Measurements from ENCODE around the gene RFWD3.
"Not testable (repeated sequence)": the region's sequence is repeated elsewhere in the genome, so short reads cannot be mapped to it uniquely, and the experiment has no call there.

RFWD3 gene

DNA sequence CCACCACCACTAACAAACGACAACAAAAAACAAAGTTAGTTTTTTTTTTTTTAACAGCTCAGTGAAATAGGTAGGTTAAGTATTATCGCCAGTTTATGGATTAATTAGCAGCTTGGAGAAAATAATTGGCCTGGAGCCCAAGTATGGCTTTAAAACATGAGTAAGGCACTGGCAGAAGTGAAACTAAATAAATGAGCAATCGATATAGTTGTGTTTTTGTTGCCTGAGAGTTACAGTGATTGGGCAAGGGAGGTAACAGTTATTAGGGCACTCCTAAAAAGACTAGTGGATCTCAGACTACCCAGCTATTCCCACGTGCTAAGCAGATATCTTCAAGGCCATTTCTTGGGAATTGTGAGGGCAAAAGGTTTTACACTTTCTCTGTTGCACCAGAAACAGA, 31.5 kb upstream of the RFWD3 start:
- Histone ChIP-seq H3K4me3 (ENCODE audit: low read length in 2 of 2) (no peak overlapping the region), H3K27ac (ENCODE audit: low read length) (no peak overlapping the region), H3K9me3 (ENCODE audit: control insufficient read depth in 2 of 2, low read length in 2 of 2) (no peaks in the 10 kb centered on the region), H3K4me1 (ENCODE audit: control insufficient read depth, insufficient read depth, low read length) (peaks cover 16% of the 10 kb centered on the region), H3K9ac (ENCODE audit: low read length in 2 of 2) (no peak overlapping the region), H3K36me3 (ENCODE audit: control insufficient read depth in 2 of 2, insufficient read depth in 2 of 2, low read length in 2 of 2) (peaks cover 0 to 2% of the 10 kb centered on the region in 2 donors), H3K27me3 (ENCODE audit: control insufficient read depth in 1 of 2, insufficient read depth in 2 of 2, low read length in 2 of 2) (no peaks in the 10 kb centered on the region)

DNA sequence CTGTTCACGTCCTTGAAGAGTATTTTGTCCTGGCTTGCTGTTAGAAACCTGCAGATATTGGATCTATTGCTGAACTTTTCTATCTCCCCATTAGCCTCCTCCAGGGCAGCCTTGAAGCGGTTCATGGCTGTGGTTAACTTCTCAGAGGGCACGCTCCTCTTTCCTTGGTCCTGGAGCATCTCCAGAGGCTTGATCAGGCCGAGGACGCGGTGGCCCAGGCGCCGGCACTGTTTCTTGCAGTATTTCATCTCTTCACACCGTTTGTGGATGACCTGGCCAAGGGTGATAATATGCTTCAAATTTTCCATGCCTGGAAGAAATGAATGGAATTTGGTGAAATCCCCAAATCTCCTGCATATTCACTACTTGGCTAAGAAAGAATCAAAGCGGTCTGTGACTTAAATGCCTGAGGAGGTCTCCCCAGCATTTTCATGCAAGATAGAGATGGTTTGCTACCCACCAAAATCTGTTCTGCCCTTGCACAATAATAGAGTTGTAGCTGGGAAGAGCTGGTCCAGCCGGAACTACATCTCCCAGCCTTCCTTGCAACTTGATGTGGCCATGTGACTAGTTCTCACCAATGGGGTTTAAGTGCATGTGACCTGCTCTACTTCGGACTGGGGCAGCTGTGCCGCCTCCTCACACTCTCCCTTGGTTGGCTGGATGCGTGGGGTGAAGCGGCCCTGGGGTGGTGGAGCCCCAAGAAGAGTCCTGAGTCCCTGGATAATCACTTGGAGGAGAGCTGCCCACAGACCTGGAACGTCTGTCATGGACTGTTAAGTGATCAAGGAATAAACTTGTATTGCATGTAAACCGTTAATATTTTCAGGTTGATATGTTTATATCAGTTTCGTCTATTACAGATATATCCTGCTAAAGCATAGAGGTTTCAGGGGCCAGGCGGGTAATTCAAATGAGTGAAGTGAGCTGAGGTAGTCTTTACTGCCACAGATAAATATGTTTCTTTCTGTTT, 29.1 kb upstream of the RFWD3 start:
- Histone ChIP-seq H3K36me3 (ENCODE audit: control insufficient read depth in 2 of 2, insufficient read depth in 2 of 2, low read length in 2 of 2) (peaks cover 0 to 12% of the 10 kb centered on the region in 2 donors), H3K9me3 (ENCODE audit: control insufficient read depth in 2 of 2, low read length in 2 of 2) (no peaks in the 10 kb centered on the region), H3K27ac (ENCODE audit: low read length) (no peak overlapping the region), H3K9ac (ENCODE audit: low read length in 2 of 2) (peak overlapping the region; percentile 48), H3K27me3 (ENCODE audit: control insufficient read depth in 1 of 2, insufficient read depth in 2 of 2, low read length in 2 of 2) (no peaks in the 10 kb centered on the region), H3K4me3 (ENCODE audit: low read length in 2 of 2) (peak overlapping the region; percentile 59 to 79), H3K4me1 (ENCODE audit: control insufficient read depth, insufficient read depth, low read length) (peaks cover 8% of the 10 kb centered on the region)

DNA sequence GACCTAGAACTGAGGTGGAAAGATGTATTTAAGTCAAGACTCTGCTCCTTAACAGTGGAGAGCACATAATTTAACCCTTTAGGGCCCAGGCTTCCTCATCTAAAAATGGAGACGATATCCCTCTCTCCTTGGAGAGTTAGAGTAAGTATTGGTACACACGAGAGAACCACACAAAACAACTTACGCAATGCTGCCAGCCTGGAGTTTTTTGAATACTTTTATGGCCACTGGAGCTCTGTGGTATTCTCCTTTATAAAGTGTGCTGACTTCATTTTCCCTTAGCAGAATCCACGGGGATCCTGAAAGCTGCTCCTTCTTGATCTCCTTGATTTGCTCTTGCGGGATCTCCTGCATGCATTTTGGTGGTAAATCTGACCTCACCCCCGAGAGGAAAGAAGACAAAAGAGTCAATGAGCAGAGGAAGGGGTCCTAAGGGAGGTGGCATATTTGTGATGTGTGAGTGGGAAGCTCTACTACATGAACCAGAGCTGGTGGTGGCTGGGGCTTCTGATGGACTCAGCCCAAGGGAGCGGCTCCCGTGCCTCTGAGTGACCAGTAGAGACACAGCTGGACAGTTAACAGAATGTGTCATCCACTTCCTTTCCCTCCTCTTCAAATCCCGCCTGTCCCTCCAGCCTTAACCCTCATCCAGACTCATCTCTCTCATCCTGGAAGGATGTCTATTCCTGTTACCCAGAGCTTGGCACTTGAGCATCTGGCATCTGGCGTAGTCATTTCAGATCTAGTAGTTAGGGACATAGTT, 24.6 kb upstream of the RFWD3 start:
- H3K27ac ChIP-seq (ENCODE audit: low read length), result no peak overlapping the region
- H3K9ac ChIP-seq (ENCODE audit: low read length in 2 of 2), result no peak overlapping the region
- H3K4me1 ChIP-seq (ENCODE audit: control insufficient read depth, insufficient read depth, low read length), result no peaks in the 10 kb centered on the region
- H3K4me3 ChIP-seq (ENCODE audit: low read length in 2 of 2), result no peak overlapping the region
- peaks cover 4 to 12% of the 10 kb centered on the region in 2 donors for H3K36me3 ChIP-seq (ENCODE audit: control insufficient read depth in 2 of 2, insufficient read depth in 2 of 2, low read length in 2 of 2)
- H3K27me3 ChIP-seq (ENCODE audit: control insufficient read depth in 1 of 2, insufficient read depth in 2 of 2, low read length in 2 of 2), result no peaks in the 10 kb centered on the region
- H3K9me3 ChIP-seq (ENCODE audit: control insufficient read depth in 2 of 2, low read length in 2 of 2), result no peaks in the 10 kb centered on the region

DNA sequence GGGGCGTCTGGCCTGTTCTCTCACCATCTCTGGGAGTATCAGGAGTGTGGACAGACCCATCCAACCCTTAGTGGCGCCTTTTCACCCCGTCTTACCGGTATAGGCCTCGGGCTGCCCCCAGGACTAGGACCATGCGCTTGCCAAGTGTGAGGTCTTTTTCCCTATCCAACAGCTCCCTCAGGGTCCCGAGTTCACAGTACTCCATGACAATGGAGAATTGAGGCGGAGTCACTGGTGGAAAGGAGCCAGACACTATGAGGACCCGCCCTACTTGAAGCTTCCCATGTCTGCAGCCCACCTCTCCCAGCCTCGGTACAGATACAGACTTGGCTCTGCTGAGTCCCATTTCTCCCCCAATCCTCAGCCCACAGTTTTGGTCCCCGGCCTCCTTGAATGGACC, 15.9 kb upstream of the RFWD3 start:
- H3K27me3 ChIP-seq (ENCODE audit: control insufficient read depth in 1 of 2, insufficient read depth in 2 of 2, low read length in 2 of 2), result no peaks in the 10 kb centered on the region
- H3K4me1 ChIP-seq (ENCODE audit: control insufficient read depth, insufficient read depth, low read length), result no peaks in the 10 kb centered on the region
- H3K36me3 ChIP-seq (ENCODE audit: control insufficient read depth in 2 of 2, insufficient read depth in 2 of 2, low read length in 2 of 2), result peaks cover 0 to 3% of the 10 kb centered on the region in 2 donors
- H3K4me3 ChIP-seq (ENCODE audit: low read length in 2 of 2), result no peak overlapping the region
- H3K9me3 ChIP-seq (ENCODE audit: control insufficient read depth in 2 of 2, low read length in 2 of 2), result no peaks in the 10 kb centered on the region
- H3K27ac ChIP-seq (ENCODE audit: low read length), result no peak overlapping the region
- H3K9ac ChIP-seq (ENCODE audit: low read length in 2 of 2), result no peak overlapping the region

GRCh38 chr16:74680681-74681080, 14.0 kb upstream of the RFWD3 start:
- Histone ChIP-seq H3K27ac (ENCODE audit: low read length) (no peak overlapping the region), H3K9ac (ENCODE audit: low read length in 2 of 2) (no peak overlapping the region), H3K4me1 (ENCODE audit: control insufficient read depth, insufficient read depth, low read length) (no peaks in the 10 kb centered on the region), H3K36me3 (ENCODE audit: control insufficient read depth in 2 of 2, insufficient read depth in 2 of 2, low read length in 2 of 2) (peaks cover 0 to 3% of the 10 kb centered on the region in 2 donors), H3K9me3 (ENCODE audit: control insufficient read depth in 2 of 2, low read length in 2 of 2) (no peaks in the 10 kb centered on the region), H3K4me3 (ENCODE audit: low read length in 2 of 2) (no peak overlapping the region), H3K27me3 (ENCODE audit: control insufficient read depth in 1 of 2, insufficient read depth in 2 of 2, low read length in 2 of 2) (no peaks in the 10 kb centered on the region)

GRCh38 chr16:74679983-74680382, 13.3 kb upstream of the RFWD3 start:
- Histone ChIP-seq H3K4me1 (ENCODE audit: control insufficient read depth, insufficient read depth, low read length) (no peaks in the 10 kb centered on the region), H3K27me3 (ENCODE audit: control insufficient read depth in 1 of 2, insufficient read depth in 2 of 2, low read length in 2 of 2) (no peaks in the 10 kb centered on the region), H3K36me3 (ENCODE audit: control insufficient read depth in 2 of 2, insufficient read depth in 2 of 2, low read length in 2 of 2) (peaks cover 0 to 3% of the 10 kb centered on the region in 2 donors), H3K4me3 (ENCODE audit: low read length in 2 of 2) (no peak overlapping the region), H3K9ac (ENCODE audit: low read length in 2 of 2) (no peak overlapping the region), H3K9me3 (ENCODE audit: control insufficient read depth in 2 of 2, low read length in 2 of 2) (no peaks in the 10 kb centered on the region), H3K27ac (ENCODE audit: low read length) (no peak overlapping the region)

GRCh38 chr16:74677868-74678267, 11.2 kb upstream of the RFWD3 start:
- Histone ChIP-seq H3K27me3 (ENCODE audit: control insufficient read depth in 1 of 2, insufficient read depth in 2 of 2, low read length in 2 of 2) (no peaks in the 10 kb centered on the region), H3K36me3 (ENCODE audit: control insufficient read depth in 2 of 2, insufficient read depth in 2 of 2, low read length in 2 of 2) (peaks cover 0 to 3% of the 10 kb centered on the region in 2 donors), H3K4me1 (ENCODE audit: control insufficient read depth, insufficient read depth, low read length) (no peaks in the 10 kb centered on the region), H3K9me3 (ENCODE audit: control insufficient read depth in 2 of 2, low read length in 2 of 2) (no peaks in the 10 kb centered on the region), H3K4me3 (ENCODE audit: low read length in 2 of 2) (no peak overlapping the region), H3K27ac (ENCODE audit: low read length) (no peak overlapping the region), H3K9ac (ENCODE audit: low read length in 2 of 2) (no peak overlapping the region)

DNA sequence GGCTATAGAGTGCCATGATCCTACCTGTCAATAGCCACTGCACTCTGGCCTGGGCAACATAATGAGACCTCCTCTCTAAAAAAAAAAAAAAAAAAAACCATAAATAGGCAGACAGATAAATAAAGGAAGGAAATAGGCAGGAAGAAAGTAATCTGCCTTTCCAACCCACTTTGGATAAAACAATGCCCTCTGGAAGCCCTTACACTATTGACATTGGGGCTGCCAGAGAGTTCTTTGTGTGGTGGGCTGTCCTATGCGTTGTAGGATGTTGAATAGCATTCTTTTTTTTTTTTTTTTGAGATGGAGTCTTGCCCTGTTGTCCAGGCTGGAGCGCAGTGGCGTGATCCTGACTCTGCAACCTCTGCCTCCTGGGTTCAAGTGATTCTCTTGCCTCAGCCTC, 7.2 kb upstream of the RFWD3 start:
- Histone ChIP-seq H3K9me3 (ENCODE audit: control insufficient read depth in 2 of 2, low read length in 2 of 2) (no peaks in the 10 kb centered on the region), H3K4me1 (ENCODE audit: control insufficient read depth, insufficient read depth, low read length) (no peaks in the 10 kb centered on the region), H3K36me3 (ENCODE audit: control insufficient read depth in 2 of 2, insufficient read depth in 2 of 2, low read length in 2 of 2) (peaks cover 0 to 2% of the 10 kb centered on the region in 2 donors), H3K9ac (ENCODE audit: low read length in 2 of 2) (no peak overlapping the region), H3K27me3 (ENCODE audit: control insufficient read depth in 1 of 2, insufficient read depth in 2 of 2, low read length in 2 of 2) (no peaks in the 10 kb centered on the region), H3K4me3 (ENCODE audit: low read length in 2 of 2) (no peak overlapping the region), H3K27ac (ENCODE audit: low read length) (no peak overlapping the region)

DNA sequence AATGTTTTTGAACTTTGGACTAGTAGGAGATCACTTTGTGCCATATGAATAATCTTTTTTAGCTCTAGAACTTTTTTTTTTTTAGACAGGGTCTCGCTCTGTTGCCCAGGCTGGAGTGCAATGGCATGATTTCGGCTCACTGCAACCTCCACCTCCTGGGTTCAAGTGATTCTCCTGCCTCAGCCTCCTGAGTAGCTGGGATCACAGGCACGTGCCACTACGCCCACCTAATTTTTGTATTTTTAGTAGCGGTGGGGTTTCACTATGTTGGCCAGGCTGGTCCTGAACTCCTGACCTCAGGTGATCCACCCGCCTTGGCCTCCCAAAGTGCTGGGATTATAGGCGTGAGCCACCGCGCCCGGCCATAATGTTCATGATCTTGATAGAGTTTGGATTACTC, 2.2 kb upstream of the RFWD3 start:
- not testable (repeated sequence) for H3K27ac ChIP-seq (ENCODE audit: low read length); H3K4me3 ChIP-seq (ENCODE audit: low read length in 2 of 2); H3K4me1 ChIP-seq (ENCODE audit: control insufficient read depth, insufficient read depth, low read length); H3K9ac ChIP-seq (ENCODE audit: low read length in 2 of 2); H3K27me3 ChIP-seq (ENCODE audit: control insufficient read depth in 1 of 2, insufficient read depth in 2 of 2, low read length in 2 of 2); H3K36me3 ChIP-seq (ENCODE audit: control insufficient read depth in 2 of 2, insufficient read depth in 2 of 2, low read length in 2 of 2); H3K9me3 ChIP-seq (ENCODE audit: control insufficient read depth in 2 of 2, low read length in 2 of 2)

DNA sequence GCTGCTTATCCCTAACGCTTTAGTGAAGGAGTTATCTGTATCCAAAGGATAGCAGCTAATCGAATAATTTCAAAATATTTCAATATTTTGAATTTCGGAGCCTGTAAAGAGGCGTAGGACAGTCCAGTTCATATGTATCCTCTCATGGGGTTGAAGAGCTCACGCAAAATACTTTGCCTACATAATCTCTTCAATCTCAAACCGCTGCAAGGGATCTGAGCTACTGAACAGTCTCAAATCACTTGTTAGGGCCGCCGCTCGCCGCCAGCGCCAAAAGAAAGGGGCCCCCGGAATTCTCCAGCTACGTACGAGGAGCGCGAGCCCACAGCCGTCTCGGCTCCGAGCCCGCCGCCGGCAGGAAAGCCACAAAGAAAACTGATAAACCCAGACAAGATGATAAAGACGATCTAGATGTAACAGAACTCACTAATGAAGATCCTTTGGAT, 601 bp upstream of the RFWD3 start:
- H3K4me1 ChIP-seq (ENCODE audit: control insufficient read depth, insufficient read depth, low read length), result peaks cover 10% of the 10 kb centered on the region
- H3K9me3 ChIP-seq (ENCODE audit: control insufficient read depth in 2 of 2, low read length in 2 of 2), result no peaks in the 10 kb centered on the region
- peak overlapping the region; percentile 63 for H3K27ac ChIP-seq (ENCODE audit: low read length)
- peak overlapping the region; percentile 71 to 93 for H3K4me3 ChIP-seq (ENCODE audit: low read length in 2 of 2)
- H3K9ac ChIP-seq (ENCODE audit: low read length in 2 of 2), result peak overlapping the region; percentile 47 to 65
- H3K27me3 ChIP-seq (ENCODE audit: control insufficient read depth in 1 of 2, insufficient read depth in 2 of 2, low read length in 2 of 2), result no peaks in the 10 kb centered on the region
- peaks cover 7 to 18% of the 10 kb centered on the region in 2 donors for H3K36me3 ChIP-seq (ENCODE audit: control insufficient read depth in 2 of 2, insufficient read depth in 2 of 2, low read length in 2 of 2)
